GM10266 (cell line): ENCODE results near the gene EFHC1.

Experiments
- DNase-seq: peaks from one replicate; pipeline ENCODE4 v3.0.0; 2012; ENCODE audit errors: extremely low spot score
- TF ChIP-seq, protein P1 (sequence below): IDR thresholded peaks from 2 replicates; pipeline ENCODE4 v1.5.1; 2012; ENCODE audit warnings: mild to moderate bottlenecking, low read depth; ENCODE audit not compliant: control insufficient read depth, insufficient read depth; ENCODE audit errors: missing control alignments

The EFHC1 gene

DNA sequence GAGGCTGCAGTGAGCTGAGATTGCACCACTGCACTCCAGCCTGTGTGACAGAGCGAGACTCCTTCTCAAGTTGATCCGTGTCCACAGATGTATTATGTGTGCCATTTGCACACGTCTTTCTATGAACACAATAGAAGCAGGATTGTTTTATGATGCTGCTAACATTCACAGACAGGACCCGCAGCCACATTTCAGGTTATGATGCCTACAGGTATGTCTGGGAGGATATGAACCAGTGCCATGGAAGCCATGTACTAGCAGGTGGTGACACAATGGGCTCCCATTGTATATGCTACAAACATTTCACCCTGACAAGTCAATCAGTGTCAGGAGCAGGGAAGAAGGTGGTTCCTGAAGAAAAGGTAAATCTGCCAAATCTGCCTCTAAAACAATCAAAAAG lies 152.4 kb downstream of the EFHC1 start:
- TF ChIP-seq, protein P1, sequence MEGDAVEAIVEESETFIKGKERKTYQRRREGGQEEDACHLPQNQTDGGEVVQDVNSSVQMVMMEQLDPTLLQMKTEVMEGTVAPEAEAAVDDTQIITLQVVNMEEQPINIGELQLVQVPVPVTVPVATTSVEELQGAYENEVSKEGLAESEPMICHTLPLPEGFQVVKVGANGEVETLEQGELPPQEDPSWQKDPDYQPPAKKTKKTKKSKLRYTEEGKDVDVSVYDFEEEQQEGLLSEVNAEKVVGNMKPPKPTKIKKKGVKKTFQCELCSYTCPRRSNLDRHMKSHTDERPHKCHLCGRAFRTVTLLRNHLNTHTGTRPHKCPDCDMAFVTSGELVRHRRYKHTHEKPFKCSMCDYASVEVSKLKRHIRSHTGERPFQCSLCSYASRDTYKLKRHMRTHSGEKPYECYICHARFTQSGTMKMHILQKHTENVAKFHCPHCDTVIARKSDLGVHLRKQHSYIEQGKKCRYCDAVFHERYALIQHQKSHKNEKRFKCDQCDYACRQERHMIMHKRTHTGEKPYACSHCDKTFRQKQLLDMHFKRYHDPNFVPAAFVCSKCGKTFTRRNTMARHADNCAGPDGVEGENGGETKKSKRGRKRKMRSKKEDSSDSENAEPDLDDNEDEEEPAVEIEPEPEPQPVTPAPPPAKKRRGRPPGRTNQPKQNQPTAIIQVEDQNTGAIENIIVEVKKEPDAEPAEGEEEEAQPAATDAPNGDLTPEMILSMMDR: no peak
- no peak for DNase-seq

DNA sequence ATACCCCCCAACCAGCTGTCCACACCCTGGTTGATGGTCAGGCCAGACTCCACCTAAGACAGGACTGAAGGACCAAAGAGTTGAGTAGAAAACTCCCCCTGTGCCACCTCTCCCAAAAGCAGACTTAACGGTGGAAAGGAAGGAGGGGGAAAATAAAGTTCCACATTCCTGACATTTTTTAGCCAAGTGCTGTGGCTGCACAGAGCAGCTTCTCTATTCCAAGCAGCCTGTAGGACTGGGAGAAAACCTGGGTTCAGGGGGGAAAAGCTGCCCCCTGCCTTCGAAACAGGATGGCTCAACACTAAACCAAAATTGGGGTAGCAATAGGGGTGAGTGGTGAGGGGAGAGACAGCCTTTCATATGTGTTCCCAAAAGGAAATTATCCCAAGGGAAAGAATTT lies 153.2 kb downstream of the EFHC1 start:
- TF ChIP-seq, protein P1: no peak
- no peak for DNase-seq
